GM06990 (cell line): ENCODE data around the gene TMEM187.
"Not testable (repeated sequence)": the region's sequence is repeated elsewhere in the genome, so short reads cannot be mapped to it uniquely, and the experiment has no call there.

ENCODE experiments used
- DNase-seq: peaks from one replicate; pipeline ENCODE4 v3.0.0-alpha.2; 2011; ENCODE audit not compliant: insufficient read length; ENCODE audit errors: extremely low read depth
- H3K27me3 ChIP-seq: replicated peaks from 2 replicates; pipeline ENCODE4 v1.6.0; 2011; ENCODE audit warnings: low read length; ENCODE audit not compliant: control insufficient read depth, insufficient read depth
- H3K36me3 ChIP-seq: 2 replicates; pipeline ENCODE4 v1.5.1; 2011; ENCODE audit warnings: low read length; ENCODE audit not compliant: control insufficient read depth, insufficient read depth
- H3K4me3 ChIP-seq: replicated peaks from 2 replicates; pipeline ENCODE4 v1.5.1; 2011; ENCODE audit warnings: low read depth, mild to moderate bottlenecking, control low read depth, low read length
- CTCF ChIP-seq: IDR thresholded peaks from 2 replicates; pipeline ENCODE4 v1.5.1; 2011; ENCODE audit warnings: low read length, control low read depth, mild to moderate bottlenecking, inconsistent platforms; ENCODE audit not compliant: insufficient read depth, poor library complexity, severe bottlenecking

Gene TMEM187

GRCh38 chrX:153971450-153972367, 845 bp upstream of the TMEM187 start, which contains the start of gene HCFC1:
Gene HCFC1, minus strand, starts transcription at chrX:153971818. Its CDS starts 978 bp downstream, at chrX:153970840.
- DNase-seq: peak; percentile 97
- Histone ChIP-seq H3K36me3 (no peaks in the 10 kb centered on the region), H3K4me3 (peak within 1 kb of the TSS; percentile 83), H3K27me3 (no peaks in the 10 kb centered on the region)
- TF ChIP-seq CTCF: no peak

- no peaks in the 10 kb centered on the region for H3K36me3 ChIP-seq
These were observed 811 bp downstream of the TMEM187 start for GRCh38 chrX:153973127-153974002.

GRCh38 chrX:153974003-153974725, 1.6 kb downstream of the TMEM187 start:
- Histone ChIP-seq H3K36me3 (no peaks in the 10 kb centered on the region), H3K4me3 (no peak overlapping the region; the same call in 1 of the 2 replicates), H3K27me3 (no peaks in the 10 kb centered on the region)
- DNase-seq: no peak
- no peak for TF ChIP-seq CTCF

More at GRCh38 chrX:153973127-153974002, 811 bp downstream of the TMEM187 start:
- no peak for TF ChIP-seq CTCF
- H3K4me3 ChIP-seq: peak overlapping the region; percentile 68
- no peaks in the 10 kb centered on the region for H3K27me3 ChIP-seq
- no peak for DNase-seq

- Histone ChIP-seq H3K27me3 (no peaks in the 10 kb centered on the region), H3K4me3 (no peak overlapping the region), H3K36me3 (no peaks in the 10 kb centered on the region)
These were observed 2.3 kb downstream of the TMEM187 start for GRCh38 chrX:153974726-153975286.

GRCh38 chrX:153980394-153980793, 7.8 kb downstream of the TMEM187 start:
- not testable (repeated sequence) for H3K36me3 ChIP-seq, H3K27me3 ChIP-seq, DNase-seq
- peak overlapping the region; percentile 6; the same call in 1 of the 2 replicates for H3K4me3 ChIP-seq

More at GRCh38 chrX:153974726-153975286, 2.3 kb downstream of the TMEM187 start:
- no peak for DNase-seq
- no peak for TF ChIP-seq CTCF
